ENCODE data around the gene LRRC61. TPM values are rescaled to one million over a fixed set of nuclear protein-coding genes. Genes with fewer than 3 reads are reported as not detected.
"Not testable (repeated sequence)": the region's sequence is repeated elsewhere in the genome, so short reads cannot be mapped to it uniquely, and the experiment has no call there.

Gene LRRC61
- 34.0 and 34.5 TPM in 2 replicates for total RNA-seq
- polyA plus RNA-seq, result 30.0 and 31.4 TPM in 2 replicates

GRCh38 chr7:150322833-150323681, at the start of gene LRRC61, which contains the start of gene ACTR3C:
LRRC61 (plus strand) TSS chr7:150323355; CDS start chr7:150336862, 13,507 bp downstream.
ACTR3C (minus strand) TSS chr7:150323545; CDS start chr7:150295296, 28,249 bp downstream.
- no peaks in the 10 kb centered on the region for H3K27me3 ChIP-seq
- no peaks in the 10 kb centered on the region for H3K36me3 ChIP-seq
- no peaks in the 10 kb centered on the region for H3K4me1 ChIP-seq (ENCODE audit: low read depth)
- no peaks in the 10 kb centered on the region for H3K9me3 ChIP-seq (ENCODE audit: low read depth)
- no peak within 1 kb of the TSS for H3K27ac ChIP-seq
- peak; percentile 13 for TF ChIP-seq CTCF (IDR thresholded peaks at IDR 0.05; ENCODE audit: low read depth, low read length)
- DNase-seq (ENCODE audit: low read depth in 1 of 2, low spot score in 1 of 2), result peak; percentile 43 to 70
- H3K4me3 ChIP-seq, result peak within 1 kb of the TSS; percentile 45

GRCh38 chr7:150276132-150276695, 46.9 kb upstream of the LRRC61 start:
- not testable (repeated sequence) for H3K4me3 ChIP-seq; H3K27me3 ChIP-seq; H3K4me1 ChIP-seq (ENCODE audit: low read depth); H3K27ac ChIP-seq; H3K9me3 ChIP-seq (ENCODE audit: low read depth); H3K36me3 ChIP-seq
- peak; percentile 16 to 35 for DNase-seq (ENCODE audit: low read depth in 1 of 2, low spot score in 1 of 2)
- peak; percentile 60 for TF ChIP-seq CTCF (IDR thresholded peaks at IDR 0.05; ENCODE audit: low read depth, low read length)

- H3K27ac ChIP-seq; H3K9me3 ChIP-seq (ENCODE audit: low read depth); DNase-seq (ENCODE audit: low read depth in 1 of 2, low spot score in 1 of 2); H3K4me3 ChIP-seq; H3K27me3 ChIP-seq; H3K4me1 ChIP-seq (ENCODE audit: low read depth); H3K36me3 ChIP-seq: not testable (repeated sequence)
Measured at GRCh38 chr7:150278383-150278782, 44.8 kb upstream of the LRRC61 start.

GRCh38 chr7:150281681-150282403, 41.3 kb upstream of the LRRC61 start:
- H3K27ac ChIP-seq; H3K4me3 ChIP-seq; H3K4me1 ChIP-seq (ENCODE audit: low read depth); H3K27me3 ChIP-seq; H3K36me3 ChIP-seq; DNase-seq (ENCODE audit: low read depth in 1 of 2, low spot score in 1 of 2); H3K9me3 ChIP-seq (ENCODE audit: low read depth): not testable (repeated sequence)

GRCh38 chr7:150283111-150283510, 40.0 kb upstream of the LRRC61 start:
- not testable (repeated sequence) for DNase-seq (ENCODE audit: low read depth in 1 of 2, low spot score in 1 of 2); H3K4me3 ChIP-seq; H3K27ac ChIP-seq; H3K27me3 ChIP-seq; H3K9me3 ChIP-seq (ENCODE audit: low read depth); H3K36me3 ChIP-seq; H3K4me1 ChIP-seq (ENCODE audit: low read depth)

GRCh38 chr7:150283608-150284007, 39.5 kb upstream of the LRRC61 start:
- H3K9me3 ChIP-seq (ENCODE audit: low read depth); H3K27ac ChIP-seq; DNase-seq (ENCODE audit: low read depth in 1 of 2, low spot score in 1 of 2); H3K36me3 ChIP-seq; H3K4me3 ChIP-seq; H3K4me1 ChIP-seq (ENCODE audit: low read depth); H3K27me3 ChIP-seq: not testable (repeated sequence)

- peak; percentile 58 for TF ChIP-seq CTCF (IDR thresholded peaks at IDR 0.05; ENCODE audit: low read depth, low read length)
- H3K27ac ChIP-seq; H3K36me3 ChIP-seq; H3K4me3 ChIP-seq; H3K27me3 ChIP-seq; H3K9me3 ChIP-seq (ENCODE audit: low read depth); H3K4me1 ChIP-seq (ENCODE audit: low read depth): not testable (repeated sequence)
- peak; percentile 9 to 37 for DNase-seq (ENCODE audit: low read depth in 1 of 2, low spot score in 1 of 2)
Measured at GRCh38 chr7:150285849-150286754, 37.1 kb upstream of the LRRC61 start.

GRCh38 chr7:150287815-150288214, 35.3 kb upstream of the LRRC61 start:
- H3K9me3 ChIP-seq (ENCODE audit: low read depth); H3K4me3 ChIP-seq; H3K36me3 ChIP-seq; H3K27me3 ChIP-seq; H3K27ac ChIP-seq; DNase-seq (ENCODE audit: low read depth in 1 of 2, low spot score in 1 of 2); H3K4me1 ChIP-seq (ENCODE audit: low read depth): not testable (repeated sequence)

GRCh38 chr7:150288816-150289215, 34.3 kb upstream of the LRRC61 start:
- H3K27me3 ChIP-seq; H3K9me3 ChIP-seq (ENCODE audit: low read depth); DNase-seq (ENCODE audit: low read depth in 1 of 2, low spot score in 1 of 2); H3K27ac ChIP-seq; H3K4me3 ChIP-seq; H3K4me1 ChIP-seq (ENCODE audit: low read depth); H3K36me3 ChIP-seq: not testable (repeated sequence)

GRCh38 chr7:150290317-150290716, 32.8 kb upstream of the LRRC61 start:
- not testable (repeated sequence) for H3K4me1 ChIP-seq (ENCODE audit: low read depth); DNase-seq (ENCODE audit: low read depth in 1 of 2, low spot score in 1 of 2); H3K4me3 ChIP-seq; H3K36me3 ChIP-seq; H3K9me3 ChIP-seq (ENCODE audit: low read depth); H3K27me3 ChIP-seq; H3K27ac ChIP-seq

Data from cardiac muscle cell (in vitro differentiated cells and primary cell).